A673 (cell line): ENCODE results near the gene FBXL4.
A peak's percentile ranks its signal among the peaks of the same experiment; 100 is the strongest.

Experiments used
- CTCF ChIP-seq: fragments of 300-800, 200-600 bp; sonication (generic); conservative IDR thresholded peaks from 2 replicates; pipeline ENCODE4 v1.5.1; 2017; ENCODE audit warnings: low read depth, mild to moderate bottlenecking, antibody characterized with exemption, low read length, moderate library complexity, mixed read lengths
- EZH2 ChIP-seq: fragments of 200-600 bp; sonication (generic); IDR thresholded peaks from 2 replicates; pipeline ENCODE4 v1.6.1; 2017; ENCODE audit warnings: borderline replicate concordance, low read depth, mild to moderate bottlenecking, mixed read lengths, antibody characterized with exemption, low read length; ENCODE audit not compliant: poor library complexity, severe bottlenecking

DNA sequence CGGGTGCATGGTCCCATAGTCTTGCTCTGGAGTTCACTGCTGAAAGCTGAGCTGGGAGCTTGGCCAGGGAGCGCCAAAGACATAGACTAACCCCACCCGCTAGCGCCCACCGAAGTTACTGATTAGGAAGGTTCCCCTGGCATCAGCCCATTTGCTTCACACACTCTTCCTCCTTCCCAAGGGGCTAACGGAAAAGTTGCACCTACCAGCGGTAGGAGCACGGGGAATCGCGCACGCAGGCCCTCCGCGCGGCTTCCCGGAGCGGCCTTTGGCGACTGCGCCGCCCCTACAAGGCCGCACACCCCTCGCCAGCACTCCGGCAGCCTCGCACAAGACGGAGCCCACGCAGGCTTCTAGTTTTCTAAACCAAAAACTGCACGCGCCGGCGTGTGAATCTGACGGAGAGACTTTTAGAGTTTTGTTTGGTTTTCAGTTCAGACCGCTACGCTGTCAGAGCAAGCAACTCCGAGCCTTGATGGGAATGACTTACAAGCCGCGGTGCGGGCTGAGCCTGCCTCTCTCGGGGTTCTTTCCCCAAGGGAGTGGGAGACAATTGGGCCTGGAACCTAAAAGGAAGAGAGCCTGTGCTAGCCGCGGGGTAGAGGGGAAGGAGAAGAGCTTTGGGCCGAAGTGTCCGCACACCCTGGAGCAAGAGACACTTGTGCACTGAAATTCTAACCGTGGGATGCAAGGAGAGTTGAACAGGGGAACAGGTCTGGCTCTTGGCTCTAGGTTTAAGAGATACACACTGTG, 114.3 kb downstream of the FBXL4 start:
- peak; percentile 44; the same call in 1 of the 2 replicates for TF ChIP-seq CTCF
- TF ChIP-seq EZH2, result no peak
